Right lobe of liver (tissue), 6 donors: ENCODE measurements around the gene CEP135. TPM values are rescaled to one million over a fixed set of nuclear protein-coding genes. Genes with fewer than 3 reads are reported as not detected.

Experiments
- ATAC-seq, 4 donors: fragments of 200-7000 bp; cut with Tn5 transposase; one replicate each; pipeline ENCODE4 v1.9.1; 2020; ENCODE audit warnings: mild to moderate bottlenecking in 4 of 4, moderate library complexity in 4 of 4
- DNase-seq, 3 donors: peaks; one replicate each; pipeline ENCODE4 v3.0.0-alpha.2; 2020
- H3K27ac ChIP-seq, 3 donors: fragments of 200-600 bp; one replicate each; pipeline ENCODE4 v1.8.0; 2022
- H3K27me3 ChIP-seq, 2 donors: fragments of 200-600 bp; one replicate each; pipeline ENCODE4 v1.8.0; 2022
- H3K36me3 ChIP-seq, 4 donors: fragments of 200-600 bp; sonication (generic) in 1 of 4; one replicate each; pipeline versions ENCODE4 v1.5.1 to v1.8.0; 2017 to 2022; ENCODE audit warnings: control low read depth in 1 of 4
- H3K4me1 ChIP-seq, 4 donors: fragments of 200-600 bp; sonication (generic) in 1 of 4; one replicate each; pipeline versions ENCODE4 v1.5.1 to v1.8.0; 2017 to 2022; ENCODE audit warnings: control low read depth in 1 of 4
- H3K4me3 ChIP-seq, 3 donors: fragments of 200-600 bp; one replicate each; pipeline ENCODE4 v1.8.0; 2022
- H3K9me3 ChIP-seq, 4 donors: fragments of 200-600 bp; sonication (generic) in 1 of 4; one replicate each; pipeline versions ENCODE4 v1.5.1 to v1.8.0; 2017 to 2022; ENCODE audit warnings: control low read depth in 1 of 4
- CTCF ChIP-seq, 4 donors: fragments of 200-600 bp in 3 of 4; fragments of 450-650 bp in 1 of 4; IDR thresholded peaks; one replicate each; pipeline versions ENCODE4 v1.5.1 to v1.8.0; 2016 to 2022; ENCODE audit warnings: antibody characterized with exemption in 4 of 4, mild to moderate bottlenecking in 2 of 4
- POLR2A ChIP-seq: fragments of 450-650 bp; IDR thresholded peaks from one replicate; pipeline ENCODE4 v1.6.1; 2017; ENCODE audit warnings: antibody characterized with exemption, mild to moderate bottlenecking
- WGBS: methylation state at CpG from one replicate; pipeline ENCODE4 v1.1.6; 2018; ENCODE audit warnings: low coverage, low lambda C conversion rate; ENCODE audit not compliant: insufficient coverage; ENCODE audit errors: missing lambda C conversion rate; 5-methylcytosine and 5-hydroxymethylcytosine counted together
- intact Hi-C, 2 donors: fragments of 100-400 bp; cut with DNase I; formaldehyde crosslinking; loops; one replicate each; pipeline versions ENCODE4 v1.11.2 to v1.14.1; 2022
- total RNA-seq, 6 experiments: library from RNA; depleted of rRNA in 2 of 6; stranded (reverse); fragments of >200 nt in 2 of 6; fragmentation: NEBNext Ultra II Directional in 3 of 6; extraction: Animal tissue kit (Norgen Biotek cat#: 25700) in 3 of 6; gene quantifications; one replicate each; pipeline versions ENCODE4 v1.1.0 to v1.2.4, GENCODE V29; 2016 to 2023
- donor health status: DM: no; HTN: yes; CAD: no.
- donor health status: DM: no; HTN: no; CAD: no.
- donor health status: DM: no; HTN: no; CAD: no.
- donor health status: DM: no; HTN: yes; CAD: no.
- donor health status: DM: no; HTN: yes; CAD: no.

CEP135 gene
- total RNA-seq, 6 experiments from 2014 or later, result 0.59 to 2.4 (median 1.7) TPM

GRCh38 chr4:56040842-56041241 is 92.1 kb downstream of the CEP135 start:
- intact Hi-C loops, result no loop called here
- TF ChIP-seq CTCF (IDR thresholded peaks at IDR 0.05) (no peak), POLR2A (no peak)
- H3K27me3 ChIP-seq, result no peaks in the 10 kb centered on the region
- H3K9me3 ChIP-seq, result no peaks in the 10 kb centered on the region
- H3K4me1 ChIP-seq, result no peaks in the 10 kb centered on the region
- no peak overlapping the region for H3K4me3 ChIP-seq
- H3K27ac ChIP-seq, result no peak overlapping the region
- DNase-seq (no peak), ATAC-seq (no peak)
- no peaks in the 10 kb centered on the region for H3K36me3 ChIP-seq
- WGBS, result 42% methylated on average over 2 of the region's 2 CpGs

- intact Hi-C loops, result no loop called here
- TF ChIP-seq CTCF (IDR thresholded peaks at IDR 0.05), result no peak
- no peak for TF ChIP-seq POLR2A
- 50% methylated on average over 1 of the region's 1 CpG for WGBS
- DNase-seq (no peak), ATAC-seq (no peak)
- no peak overlapping the region for H3K27ac ChIP-seq
- H3K4me3 ChIP-seq, result no peak overlapping the region
- no peaks in the 10 kb centered on the region for H3K4me1 ChIP-seq
- H3K27me3 ChIP-seq, result no peaks in the 10 kb centered on the region
- no peaks in the 10 kb centered on the region for H3K9me3 ChIP-seq
- no peaks in the 10 kb centered on the region for H3K36me3 ChIP-seq
Measured at GRCh38 chr4:56042225-56042624, 93.5 kb downstream of the CEP135 start.

- intact Hi-C loops, result no loop called here
- no peaks in the 10 kb centered on the region for H3K9me3 ChIP-seq
- ATAC-seq, result no peak
- no peak for TF ChIP-seq POLR2A
- TF ChIP-seq CTCF (IDR thresholded peaks at IDR 0.05), result no peak
- H3K27me3 ChIP-seq, result peaks cover 0 to 13% of the 10 kb centered on the region in 2 donors
- H3K36me3 ChIP-seq, result no peaks in the 10 kb centered on the region
- WGBS, result 10% methylated on average over 5 of the region's 5 CpGs
- peak overlapping the region in 1 of 3 donors; percentile 18 for H3K4me3 ChIP-seq
- no peak overlapping the region for H3K27ac ChIP-seq
- no peak for DNase-seq
- H3K4me1 ChIP-seq, result peaks cover 0 to 7% (median under 1%) of the 10 kb centered on the region in 4 donors
Measured at GRCh38 chr4:56048383-56048701, 99.6 kb downstream of the CEP135 start.

GRCh38 chr4:56048702-56049431 is 100.1 kb downstream of the CEP135 start:
- WGBS, result 2% methylated on average over 7 of the region's 81 CpGs
- Histone ChIP-seq H3K4me3 (peak overlapping the region; percentile 40 to 60 (median 44)), H3K27me3 (peaks cover 0 to 14% of the 10 kb centered on the region in 2 donors), H3K27ac (no peak overlapping the region), H3K36me3 (no peaks in the 10 kb centered on the region), H3K9me3 (no peaks in the 10 kb centered on the region), H3K4me1 (peaks cover 0 to 7% (median under 1%) of the 10 kb centered on the region in 4 donors)
- TF ChIP-seq POLR2A (no peak), CTCF (IDR thresholded peaks at IDR 0.05) (peak in 3 of 4 donors; percentile 8 to 48 (median 12))
- intact Hi-C loops, result no loop called here
- peak; percentile 47 to 60 (median 59) for DNase-seq
- peak; percentile 76 to 92 (median 84) for ATAC-seq
